Measurements from ENCODE around the gene SIGLEC6.
A peak's percentile ranks its signal among the peaks of the same experiment; 100 is the strongest.

The SIGLEC6 gene

DNA sequence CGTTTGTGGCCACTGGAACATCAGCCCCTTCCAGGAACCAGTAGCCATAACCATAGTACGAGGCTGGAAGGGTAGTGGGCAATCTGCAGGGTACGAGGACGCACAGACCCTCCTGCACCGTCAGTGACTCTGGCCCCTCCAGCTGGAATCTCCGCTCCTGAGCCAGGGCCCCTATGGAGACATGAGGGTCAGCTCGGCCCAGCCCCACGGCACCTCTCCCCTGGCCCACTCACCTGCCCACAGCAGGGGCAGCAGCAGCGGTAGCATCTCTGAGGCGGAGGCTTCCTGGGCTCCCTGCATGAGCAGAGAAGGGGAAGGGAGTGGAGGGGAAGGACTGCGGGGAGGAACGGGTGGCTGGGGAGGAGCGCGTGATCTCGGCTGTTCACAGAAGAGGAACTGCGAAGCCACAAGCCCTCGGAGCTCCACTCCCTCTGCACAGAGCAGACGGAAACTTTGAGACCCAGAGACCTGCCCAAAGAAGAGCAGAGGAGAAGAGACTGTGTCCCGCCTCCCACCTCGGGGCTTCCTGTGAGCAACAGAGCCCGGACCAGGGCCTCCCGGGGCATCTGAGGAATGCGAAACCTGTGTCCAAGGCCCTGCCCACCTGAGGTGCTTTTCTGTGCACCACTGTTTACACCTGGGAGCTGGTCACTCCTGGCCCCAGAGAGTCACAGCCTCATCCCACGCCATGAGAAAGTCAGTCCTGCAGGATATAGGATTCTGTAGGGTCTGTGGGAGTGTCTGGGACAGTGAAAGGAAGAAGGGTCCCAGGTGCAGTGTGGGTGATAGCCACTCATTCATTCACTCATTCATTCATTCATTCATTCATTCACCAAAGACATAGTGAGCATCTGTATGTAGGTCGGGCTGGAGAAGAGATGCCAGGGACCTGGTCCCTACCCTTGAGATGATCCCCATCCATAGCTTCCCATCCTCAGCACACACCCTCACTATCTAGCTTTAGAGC lies at the start of gene SIGLEC6:
Gene SIGLEC6 (minus strand): TSS at position 322 of the 967 bp plus-strand sequence. CDS start 22 bp downstream, at position 300.
- no peak for DNase-seq

DNA sequence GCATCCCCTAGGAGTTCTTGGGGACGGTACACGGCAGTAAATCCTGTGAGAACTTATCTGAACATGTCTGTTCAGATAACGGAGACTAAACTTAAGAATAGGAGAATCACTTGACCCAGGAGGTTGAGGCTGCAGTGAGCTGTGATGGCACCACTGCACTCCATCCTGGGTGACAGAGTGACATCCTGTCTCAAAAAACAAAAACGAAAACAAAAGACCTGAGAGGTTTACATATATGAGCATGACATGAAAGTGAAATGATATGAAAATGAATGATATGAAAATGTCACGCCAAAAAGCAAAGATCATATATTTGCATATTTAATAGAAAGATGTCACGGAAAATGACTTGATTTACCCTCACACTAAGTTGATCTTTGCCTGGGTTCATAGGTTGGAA lies 45.4 kb upstream of the SIGLEC6 start:
- no peak for DNase-seq

DNA sequence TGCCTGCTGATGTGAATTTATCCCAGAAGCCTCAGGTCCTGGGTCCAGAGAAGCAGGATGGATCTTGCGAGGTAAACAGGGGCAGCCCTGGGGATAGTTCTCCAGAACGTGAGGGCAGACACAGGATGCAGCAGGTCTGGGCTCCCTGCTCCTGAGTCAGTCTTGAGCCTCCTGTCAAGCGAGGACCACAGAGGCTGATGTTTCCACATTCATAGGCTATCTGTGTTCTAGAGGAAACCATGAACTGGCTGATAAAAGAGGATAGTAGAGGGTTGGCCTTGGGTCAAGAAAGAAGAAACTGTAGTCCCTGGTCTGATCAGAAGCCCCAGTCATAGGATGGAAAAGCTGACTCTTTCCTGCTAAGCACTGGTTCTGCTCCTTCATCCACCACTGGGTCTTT lies 41.9 kb upstream of the SIGLEC6 start:
- DNase-seq = no peak

DNA sequence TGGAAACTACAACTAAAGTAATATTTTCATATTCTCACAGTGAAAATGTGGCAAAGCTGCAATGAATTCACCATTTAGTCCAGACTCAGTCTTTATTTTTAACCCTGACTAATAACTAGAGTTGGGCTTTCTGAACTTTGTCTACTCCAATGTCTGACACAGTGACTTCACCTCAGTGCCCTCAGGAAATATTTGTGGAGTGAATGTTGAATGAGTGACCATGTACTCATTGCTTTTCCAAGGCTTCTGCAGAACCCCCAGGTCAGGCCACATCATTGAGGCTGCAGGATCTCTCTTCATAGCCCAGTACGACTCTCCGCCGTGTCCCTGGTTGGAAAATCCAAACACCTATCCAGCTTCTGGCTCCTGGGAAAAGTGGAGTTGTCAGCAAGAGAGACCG lies 41.4 kb upstream of the SIGLEC6 start:
- no peak for DNase-seq

DNA sequence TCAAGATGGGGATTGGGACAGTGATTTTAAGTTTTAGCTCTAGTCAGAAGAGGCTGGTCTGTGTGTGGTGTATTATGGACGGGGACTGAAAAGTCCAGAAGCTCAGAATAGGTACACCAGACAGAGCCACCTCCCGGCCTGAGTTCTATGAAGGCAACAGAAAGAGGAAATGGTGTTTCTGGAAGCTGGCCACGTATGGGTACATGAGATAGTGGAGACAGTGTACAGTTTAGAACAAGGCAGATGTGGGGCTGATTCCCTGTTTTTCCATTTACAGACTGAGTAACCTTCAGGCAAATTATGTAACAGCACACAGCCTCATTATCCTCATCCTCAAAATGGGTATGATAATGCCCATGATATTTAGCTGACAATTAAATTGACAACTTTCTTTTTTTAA lies 40.9 kb upstream of the SIGLEC6 start:
- DNase-seq = no peak

DNA sequence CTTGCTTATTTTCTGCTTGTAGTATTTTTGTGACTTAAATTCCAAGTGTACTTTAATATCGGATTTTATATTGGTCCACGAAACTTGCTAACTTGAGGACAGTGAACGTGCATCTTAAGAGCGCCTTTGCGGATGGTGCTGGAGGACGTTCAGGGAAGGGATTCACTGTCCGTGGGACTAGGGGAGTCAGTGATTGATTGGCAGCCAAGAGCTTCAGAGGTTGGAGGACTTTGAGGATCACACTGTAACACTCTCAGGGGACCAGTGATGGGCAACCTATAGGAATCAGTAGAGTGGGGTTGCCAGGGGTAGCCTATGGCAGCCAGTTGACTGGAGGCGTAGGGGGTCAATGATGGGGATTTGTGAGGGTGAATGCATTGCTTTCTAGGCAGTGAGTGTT lies 40.1 kb upstream of the SIGLEC6 start:
- DNase-seq = no peak

DNA sequence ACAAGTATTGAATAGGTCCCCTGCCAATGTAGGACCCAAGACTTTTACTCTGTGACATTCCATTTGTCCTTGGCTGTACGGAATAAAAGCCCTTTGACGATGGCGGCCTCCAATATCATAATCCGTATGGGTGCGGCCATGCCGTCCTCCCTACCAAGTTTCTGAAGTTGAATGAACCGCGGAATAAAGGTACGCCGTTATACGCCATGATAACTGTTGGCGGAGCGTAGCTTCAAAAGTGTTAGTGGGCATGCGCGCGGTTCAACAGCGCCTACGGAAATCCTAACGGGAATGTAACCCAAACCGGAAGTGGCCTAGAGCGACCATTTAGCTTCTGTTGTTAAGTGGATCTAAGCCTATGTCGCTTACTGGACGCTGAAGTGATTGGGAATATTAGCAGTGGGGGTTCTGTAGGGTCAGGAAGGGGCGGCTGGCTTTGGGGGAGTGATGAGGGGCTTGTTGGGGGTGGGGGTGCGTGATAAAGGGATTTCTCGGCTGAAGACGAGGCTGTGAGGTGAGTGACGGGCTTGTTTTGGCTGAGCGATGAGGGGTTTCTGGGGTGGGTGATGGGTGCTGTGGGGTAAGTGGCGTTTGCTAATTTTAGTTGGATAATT lies 39.6 kb upstream of the SIGLEC6 start, which contains the start of gene ZNF175:
Gene ZNF175 (plus strand): TSS at position 322 of the 614 bp plus-strand sequence. CDS start 2,047 bp downstream, outside the sequence.
- peak; percentile 85 for DNase-seq

DNA sequence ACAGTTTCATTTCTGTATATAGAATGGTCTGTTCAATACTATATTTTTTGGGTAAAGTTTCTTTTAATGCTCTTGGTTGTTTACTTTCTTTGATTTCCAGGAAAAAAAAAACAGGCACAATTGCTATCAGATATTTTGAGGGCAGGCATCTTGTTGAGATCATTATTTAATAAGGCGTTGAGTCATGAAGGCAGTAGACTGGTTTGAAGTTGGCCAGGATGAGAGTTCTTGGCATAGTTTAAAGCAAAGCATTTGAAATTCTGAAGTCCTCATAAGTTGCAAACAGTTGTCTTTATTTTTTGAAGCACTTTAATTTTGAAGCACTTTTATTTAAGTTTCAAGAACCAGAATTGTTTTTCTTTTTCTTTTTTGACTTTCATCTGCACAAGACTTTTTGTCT lies 37.0 kb upstream of the SIGLEC6 start:
- no peak for DNase-seq

DNA sequence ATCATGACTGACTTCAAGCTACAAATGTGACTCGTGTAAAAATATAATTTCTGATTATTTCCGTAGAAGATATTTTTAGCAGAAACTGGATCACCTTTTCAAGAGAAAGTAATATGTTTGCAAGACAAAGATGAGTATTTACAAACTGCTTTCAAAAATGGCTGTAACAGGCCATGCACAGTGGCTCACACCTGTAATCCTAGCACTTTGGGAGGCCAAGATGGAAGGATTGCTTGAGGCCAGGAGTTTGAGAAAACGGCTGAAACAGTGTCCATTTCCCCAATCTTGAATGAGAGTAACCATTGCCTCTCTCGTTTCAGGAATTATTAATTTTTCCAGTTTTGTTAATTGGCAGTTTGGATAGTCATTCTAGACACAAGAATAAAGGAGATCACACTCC lies 36.1 kb upstream of the SIGLEC6 start:
- no peak for DNase-seq

DNA sequence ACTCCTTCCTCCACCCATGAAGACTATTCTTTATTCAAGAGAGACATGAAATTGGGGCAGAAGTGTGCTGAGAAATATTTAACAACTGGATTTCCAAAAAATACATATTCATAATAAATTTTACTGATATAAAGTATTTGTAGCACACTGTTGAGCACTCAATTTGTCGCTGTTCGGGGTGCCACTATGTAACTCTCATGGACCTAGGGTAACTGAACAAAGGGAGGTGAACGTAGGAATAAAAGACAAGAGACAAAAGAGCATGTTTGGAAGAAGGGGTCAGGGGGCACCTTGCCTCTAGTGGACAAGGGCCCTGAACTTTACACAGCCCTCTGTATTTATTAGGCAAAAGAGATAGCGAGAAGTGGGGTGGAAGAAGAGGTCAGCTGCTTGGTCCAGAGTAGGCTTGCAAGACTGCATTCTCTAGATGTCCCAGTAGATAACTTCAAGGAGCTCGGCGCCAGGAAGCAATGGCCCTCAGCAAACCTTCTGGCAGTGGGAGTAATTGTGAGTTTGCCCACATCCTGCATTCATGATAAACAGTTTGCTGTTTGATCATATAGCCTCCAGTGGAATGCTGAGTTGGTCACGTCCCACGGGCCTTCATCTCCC lies 35.1 kb upstream of the SIGLEC6 start:
- DNase-seq = no peak

DNA sequence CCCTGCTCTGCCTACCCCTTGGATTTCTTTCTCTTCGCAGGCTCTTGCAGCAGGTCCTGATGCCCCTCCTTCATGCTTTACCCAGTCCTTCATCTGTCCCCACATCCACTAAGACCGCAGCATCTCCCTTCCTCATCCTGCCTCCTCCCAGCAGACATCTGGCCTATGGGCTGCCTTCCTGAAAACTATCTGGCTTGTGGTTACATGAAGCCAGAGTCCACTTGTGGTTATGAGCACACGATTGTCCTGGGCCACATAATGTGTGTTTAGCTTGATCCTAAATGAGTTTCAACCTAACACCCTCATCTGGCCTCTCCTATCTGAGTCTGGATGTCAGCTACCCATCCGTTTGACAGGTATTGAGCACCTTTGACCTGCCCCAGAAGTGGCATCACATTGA lies 34.1 kb upstream of the SIGLEC6 start:
- no peak for DNase-seq

DNA sequence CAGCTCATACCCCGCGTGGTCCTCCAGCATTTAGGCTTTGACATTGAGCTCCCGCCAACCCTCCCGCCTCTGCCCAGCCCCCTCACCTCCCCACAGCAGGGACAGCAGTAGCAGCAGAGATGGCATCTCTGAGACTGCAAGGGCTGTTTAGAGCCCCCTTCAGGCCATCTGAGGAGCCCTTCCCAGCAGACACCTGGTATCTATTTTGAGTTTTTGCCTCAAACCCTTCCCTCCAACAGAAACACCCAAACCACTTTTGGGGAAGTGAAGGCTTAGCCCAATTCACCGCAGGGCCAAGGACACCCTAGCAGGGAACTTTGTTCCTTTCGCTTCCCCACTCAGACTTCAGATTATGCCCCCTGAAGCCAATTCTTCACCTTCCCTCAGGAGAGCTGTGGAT lies 33.3 kb upstream of the SIGLEC6 start:
- DNase-seq = no peak

DNA sequence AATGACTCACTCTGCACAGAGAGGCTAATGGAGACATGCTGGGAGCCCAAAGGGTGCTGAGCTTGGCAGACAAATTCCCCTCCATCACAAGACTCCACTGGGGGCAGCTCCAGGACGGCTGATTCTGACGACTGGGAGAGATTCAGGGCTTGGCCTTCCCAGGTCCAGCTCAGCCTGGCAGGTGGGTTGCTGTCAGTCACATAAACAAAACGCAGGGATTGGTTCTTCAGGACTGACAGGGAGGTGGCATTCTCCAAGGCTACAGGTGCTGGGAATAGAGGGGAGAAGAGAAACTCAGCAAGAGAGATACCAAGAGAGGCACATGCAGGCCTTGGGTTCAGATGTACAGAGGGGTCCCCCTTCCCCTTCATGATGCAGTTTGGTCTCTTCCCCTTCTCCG lies 28.9 kb upstream of the SIGLEC6 start:
- DNase-seq = no peak

DNA sequence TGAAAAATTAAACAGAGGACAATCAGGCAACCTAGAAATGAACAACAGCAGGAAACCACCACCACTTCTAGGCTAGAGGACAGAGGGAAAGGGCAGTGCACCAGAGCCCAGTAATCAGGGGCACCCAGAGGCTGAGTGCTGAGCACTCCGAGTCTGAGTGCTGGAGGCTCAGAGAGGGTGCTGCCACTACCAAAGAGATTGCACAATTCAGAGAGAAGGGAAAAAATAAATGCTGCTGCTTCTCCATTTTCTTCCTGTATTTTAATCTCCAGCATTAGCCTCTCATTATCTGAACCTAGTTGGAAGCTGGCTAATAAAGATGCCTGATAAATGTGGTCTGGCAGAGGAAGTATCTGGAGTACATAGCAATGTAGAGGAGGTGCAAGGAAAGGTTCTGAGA lies 27.8 kb upstream of the SIGLEC6 start:
- DNase-seq = no peak

DNA sequence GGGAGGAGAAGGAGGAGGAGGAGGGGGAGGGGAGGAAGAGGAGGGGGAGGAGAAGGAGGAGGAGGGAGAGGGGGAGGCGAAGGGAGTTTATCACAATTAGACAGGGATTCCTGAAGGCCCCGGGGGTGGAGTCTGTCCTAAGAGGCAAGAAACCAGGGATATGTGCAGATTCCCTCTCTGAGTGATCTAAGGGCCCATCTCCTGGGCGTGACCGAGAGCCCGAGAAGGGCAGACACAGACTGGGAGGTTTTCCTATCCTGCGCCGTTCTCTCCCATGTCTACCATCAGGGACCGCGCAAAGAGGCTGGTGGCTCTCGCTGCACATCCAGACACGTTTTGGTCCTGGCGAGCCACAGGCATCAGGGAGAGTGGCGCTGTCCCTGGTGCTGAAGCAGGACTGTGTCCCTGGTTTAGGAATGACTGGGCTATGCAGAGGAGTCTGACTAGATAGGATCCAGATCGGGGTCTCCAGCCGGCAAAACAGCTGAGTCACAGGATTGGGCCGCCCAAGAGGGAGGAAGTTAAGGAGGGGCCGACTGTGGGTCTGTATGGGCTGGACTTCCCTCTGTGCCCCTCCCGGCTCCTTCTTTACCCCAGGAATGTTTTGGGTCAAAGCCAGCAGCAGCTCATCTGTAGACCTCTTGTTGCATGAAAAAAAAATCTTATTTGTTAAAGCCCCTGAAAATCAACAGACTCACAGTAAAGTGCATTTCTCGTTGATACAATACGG lies 21.7 kb upstream of the SIGLEC6 start:
- no peak for DNase-seq

DNA sequence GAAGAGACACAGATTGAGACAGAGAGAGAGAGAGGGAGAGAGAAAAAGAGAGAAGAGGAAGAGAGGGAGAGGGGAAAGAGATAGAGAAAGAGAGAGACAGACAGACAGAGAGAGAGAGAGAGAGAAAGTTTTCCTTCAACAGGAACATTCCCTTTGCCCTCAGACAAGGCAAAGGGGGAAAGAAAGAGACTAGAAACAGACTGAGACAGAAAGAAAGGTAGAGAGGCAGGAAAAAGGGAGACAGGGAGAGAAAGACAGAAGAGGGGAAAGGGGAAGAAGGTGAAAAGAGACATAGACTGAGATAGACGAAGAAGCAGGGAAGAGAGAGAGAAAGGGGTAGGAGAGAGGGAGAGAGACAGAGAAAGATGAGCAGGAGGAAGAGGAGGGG lies 21.1 kb upstream of the SIGLEC6 start:
- no peak for DNase-seq

DNA sequence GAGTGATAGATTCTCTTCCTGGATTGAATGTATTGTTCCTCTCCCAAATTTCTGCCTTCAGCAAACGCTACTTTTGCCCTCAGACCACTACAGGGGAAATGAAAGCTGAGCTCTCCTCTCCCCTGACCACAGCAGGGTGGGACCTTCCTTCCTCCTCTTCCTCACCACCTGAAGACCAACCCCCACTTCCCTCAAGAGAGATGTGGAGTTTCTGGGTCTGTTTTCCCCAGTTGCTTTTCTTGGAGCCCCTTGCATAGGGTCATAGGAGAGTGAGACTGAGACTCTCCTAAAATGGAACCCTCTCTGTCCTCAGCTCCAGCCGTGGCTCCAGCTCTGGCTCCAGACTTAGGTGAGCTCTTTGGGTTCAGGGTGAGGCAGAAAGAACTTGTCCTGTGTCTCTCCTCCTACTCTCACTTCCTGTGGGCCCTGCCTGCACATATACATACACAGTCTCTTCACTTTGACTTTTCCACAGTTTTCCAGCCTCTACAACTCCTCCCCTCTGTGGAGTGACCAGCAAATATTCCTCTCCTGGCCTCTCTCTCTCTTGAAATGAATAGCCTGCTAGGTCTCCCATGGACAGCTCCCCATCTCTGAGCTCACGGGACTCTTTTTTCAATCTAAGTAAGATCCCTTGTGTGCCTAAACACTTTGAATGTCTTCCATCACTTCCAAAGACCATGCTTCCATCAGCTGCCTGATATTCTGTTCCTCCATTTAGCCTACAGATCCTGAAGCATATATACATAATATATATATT lies 20.4 kb upstream of the SIGLEC6 start:
- no peak for DNase-seq

DNA sequence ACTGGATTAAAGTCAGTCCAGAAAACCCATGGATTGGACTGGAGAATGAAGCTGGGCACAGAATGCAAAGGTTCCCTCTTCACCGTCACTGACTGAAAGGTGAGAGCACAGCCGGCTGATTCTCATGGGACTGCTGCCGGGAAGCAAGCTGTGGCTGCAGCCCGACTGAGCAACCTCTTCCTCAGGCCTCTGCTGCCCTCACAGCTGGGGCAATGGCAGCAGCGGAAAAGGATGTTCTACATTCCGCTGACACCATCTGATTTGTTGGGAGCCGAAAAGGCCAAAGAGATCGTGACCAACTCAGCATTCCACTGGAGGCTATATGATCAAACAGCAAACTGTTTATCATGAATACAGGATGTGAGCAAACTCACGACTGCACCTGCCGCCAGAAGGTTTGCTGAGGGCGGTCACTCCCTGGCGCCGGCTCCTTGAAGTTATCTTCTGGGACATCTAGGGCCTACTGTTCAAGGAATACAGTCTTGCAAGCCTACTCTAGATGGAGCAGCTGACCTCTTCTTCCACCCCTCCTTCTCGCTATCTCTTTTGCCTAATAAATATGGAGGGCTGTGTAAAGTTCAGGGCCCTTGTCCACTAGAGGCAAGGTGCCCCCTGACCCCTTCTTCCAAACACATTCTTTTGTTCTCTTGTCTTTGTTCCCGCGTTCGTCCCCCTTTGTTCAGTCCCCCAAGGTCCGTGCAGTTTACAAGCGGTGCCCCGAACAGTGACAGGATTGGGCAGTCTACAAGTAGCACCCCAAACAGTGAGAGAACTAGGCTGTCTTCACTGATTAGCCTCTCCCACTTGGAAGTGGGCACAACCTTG lies 19.6 kb upstream of the SIGLEC6 start:
- no peak for DNase-seq

DNA sequence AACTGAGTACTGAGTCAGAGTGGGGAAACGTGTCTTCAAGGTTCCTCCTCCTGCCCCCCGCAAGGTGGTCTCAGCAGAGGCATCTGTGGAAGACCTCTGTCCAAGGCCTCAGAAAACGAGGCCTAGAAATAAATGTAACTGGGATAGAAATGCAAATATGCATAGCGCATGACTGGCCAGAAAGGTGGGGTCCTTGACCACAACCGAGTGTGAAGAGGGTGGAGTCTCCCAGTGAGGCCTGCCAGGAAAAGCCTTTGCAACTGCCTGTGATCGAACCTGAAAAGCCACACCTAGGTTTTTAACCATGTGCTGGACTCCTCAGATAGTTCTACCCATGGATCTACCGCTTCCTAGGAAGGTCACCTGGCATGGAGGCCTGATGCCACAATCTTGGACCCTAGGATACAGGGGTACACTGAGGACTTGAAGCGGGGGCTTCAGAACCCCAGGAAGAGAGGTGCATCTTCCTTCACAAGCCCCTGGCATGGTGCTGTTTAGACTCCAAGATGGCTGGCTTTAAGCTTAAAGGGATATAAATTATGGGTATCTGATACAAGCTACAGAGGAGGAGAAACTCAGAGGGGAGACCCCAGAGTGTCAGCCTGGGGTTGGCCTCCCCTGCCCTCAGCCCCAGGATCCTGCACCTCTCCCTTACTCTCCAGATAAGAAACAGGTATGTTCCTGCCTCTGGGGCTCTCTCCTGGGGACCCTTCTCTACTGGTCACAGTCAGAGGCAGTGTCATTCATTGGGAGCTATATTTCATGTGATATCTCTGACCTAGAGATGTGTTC lies 18.3 kb upstream of the SIGLEC6 start:
- DNase-seq = no peak

DNA sequence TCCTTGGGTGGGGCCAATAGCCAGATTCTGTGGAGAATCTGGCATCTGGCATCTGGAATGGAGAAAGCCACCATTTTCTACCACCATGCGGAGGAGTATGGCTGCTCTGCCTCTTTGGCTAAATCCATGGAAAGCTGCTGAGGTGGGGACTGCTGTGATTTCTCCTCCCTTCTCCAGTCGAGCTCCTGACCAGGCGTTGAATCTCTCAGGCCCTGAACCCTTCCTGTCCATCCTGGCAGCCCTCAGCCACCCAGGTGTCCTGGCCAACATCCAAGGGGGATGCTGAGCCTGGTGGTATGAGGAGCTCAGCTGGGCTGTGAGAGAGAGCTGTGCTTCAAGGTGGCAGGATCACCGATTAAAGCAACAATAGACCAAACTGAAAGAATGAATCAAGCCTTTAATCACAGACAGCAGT lies 17.4 kb upstream of the SIGLEC6 start:
- DNase-seq = no peak
